ENCODE measurements around the gene DNTT.

GRCh38 chr10:96257944-96258343 is 46.3 kb upstream of the DNTT start:
- TF ChIP-seq CTCF (optimal IDR thresholded peaks at IDR 0.05 in 1 of 3, IDR thresholded peaks at IDR 0.05 in 1 of 3, conservative IDR thresholded peaks at IDR 0.05 in 1 of 3; ENCODE audit: extremely low read depth in 1 of 3, insufficient read depth in 2 of 3, low read length in 3 of 3) (no peak), EZH2 (IDR thresholded peaks at IDR 0.05; ENCODE audit: low read length) (no peak)
